PFSK-1 (cell line): ENCODE data around the gene PLXDC2.

Experiments
- FOXP2 ChIP-seq: optimal IDR thresholded peaks from 2 replicates; pipeline ENCODE3; 2011; ENCODE audit warnings: borderline replicate concordance, control low read depth, inconsistent platforms; ENCODE audit not compliant: insufficient read depth; ENCODE audit errors: extremely low read length, extremely low read depth
- POLR2AphosphoS5 ChIP-seq: IDR thresholded peaks from 2 replicates; pipeline ENCODE4 v1.6.1; 2012; ENCODE audit warnings: low read depth, mild to moderate bottlenecking, control low read depth, low read length, moderate library complexity
- SIN3A ChIP-seq: IDR thresholded peaks from 2 replicates; pipeline ENCODE4 v1.6.1; 2012; ENCODE audit warnings: mild to moderate bottlenecking, low read length, moderate library complexity, borderline replicate concordance; ENCODE audit not compliant: insufficient read depth
- TAF1 ChIP-seq: IDR thresholded peaks from 2 replicates; pipeline ENCODE4 v1.6.1; 2012; ENCODE audit warnings: low read length, control low read depth, borderline replicate concordance; ENCODE audit not compliant: insufficient read depth
- TF ChIP-seq, protein P1 (sequence below), 2 experiments: IDR thresholded peaks; 2 replicates each; pipeline versions ENCODE4 v1.6.1 to v1.8.0; 2011 to 2012; ENCODE audit warnings: low read depth in 2 of 2, low read length in 2 of 2, control low read depth in 1 of 2, inconsistent platforms in 1 of 2, mild to moderate bottlenecking in 1 of 2, moderate library complexity in 1 of 2; ENCODE audit not compliant: insufficient read depth in 1 of 2

Gene PLXDC2

DNA sequence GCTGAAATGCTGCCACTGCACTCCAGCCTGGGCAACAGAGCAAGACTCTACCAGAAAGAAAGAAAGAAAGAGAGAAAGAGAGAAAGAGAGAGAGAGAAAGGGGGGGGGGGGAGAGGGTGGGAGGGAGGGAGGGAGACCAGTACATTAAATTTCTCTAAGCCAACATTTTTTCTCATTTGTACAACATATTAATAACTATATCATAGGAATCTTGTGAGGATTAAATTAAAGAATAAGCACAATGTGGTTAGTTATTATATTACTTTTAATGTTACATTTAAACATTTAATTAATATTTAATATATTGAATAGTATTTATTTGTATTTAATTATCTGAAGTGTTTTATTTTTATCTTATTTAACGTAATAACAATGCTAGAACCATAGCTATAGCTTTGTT, 53.1 kb downstream of the PLXDC2 start:
- TF ChIP-seq, protein P1, sequence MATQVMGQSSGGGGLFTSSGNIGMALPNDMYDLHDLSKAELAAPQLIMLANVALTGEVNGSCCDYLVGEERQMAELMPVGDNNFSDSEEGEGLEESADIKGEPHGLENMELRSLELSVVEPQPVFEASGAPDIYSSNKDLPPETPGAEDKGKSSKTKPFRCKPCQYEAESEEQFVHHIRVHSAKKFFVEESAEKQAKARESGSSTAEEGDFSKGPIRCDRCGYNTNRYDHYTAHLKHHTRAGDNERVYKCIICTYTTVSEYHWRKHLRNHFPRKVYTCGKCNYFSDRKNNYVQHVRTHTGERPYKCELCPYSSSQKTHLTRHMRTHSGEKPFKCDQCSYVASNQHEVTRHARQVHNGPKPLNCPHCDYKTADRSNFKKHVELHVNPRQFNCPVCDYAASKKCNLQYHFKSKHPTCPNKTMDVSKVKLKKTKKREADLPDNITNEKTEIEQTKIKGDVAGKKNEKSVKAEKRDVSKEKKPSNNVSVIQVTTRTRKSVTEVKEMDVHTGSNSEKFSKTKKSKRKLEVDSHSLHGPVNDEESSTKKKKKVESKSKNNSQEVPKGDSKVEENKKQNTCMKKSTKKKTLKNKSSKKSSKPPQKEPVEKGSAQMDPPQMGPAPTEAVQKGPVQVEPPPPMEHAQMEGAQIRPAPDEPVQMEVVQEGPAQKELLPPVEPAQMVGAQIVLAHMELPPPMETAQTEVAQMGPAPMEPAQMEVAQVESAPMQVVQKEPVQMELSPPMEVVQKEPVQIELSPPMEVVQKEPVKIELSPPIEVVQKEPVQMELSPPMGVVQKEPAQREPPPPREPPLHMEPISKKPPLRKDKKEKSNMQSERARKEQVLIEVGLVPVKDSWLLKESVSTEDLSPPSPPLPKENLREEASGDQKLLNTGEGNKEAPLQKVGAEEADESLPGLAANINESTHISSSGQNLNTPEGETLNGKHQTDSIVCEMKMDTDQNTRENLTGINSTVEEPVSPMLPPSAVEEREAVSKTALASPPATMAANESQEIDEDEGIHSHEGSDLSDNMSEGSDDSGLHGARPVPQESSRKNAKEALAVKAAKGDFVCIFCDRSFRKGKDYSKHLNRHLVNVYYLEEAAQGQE (IDR thresholded peaks at IDR 0.05; ENCODE audit: insufficient read depth in 1 of 2, low read depth in 2 of 2, low read length in 2 of 2), result no peak
- TF ChIP-seq POLR2AphosphoS5 (no peak), FOXP2 (no peak)

DNA sequence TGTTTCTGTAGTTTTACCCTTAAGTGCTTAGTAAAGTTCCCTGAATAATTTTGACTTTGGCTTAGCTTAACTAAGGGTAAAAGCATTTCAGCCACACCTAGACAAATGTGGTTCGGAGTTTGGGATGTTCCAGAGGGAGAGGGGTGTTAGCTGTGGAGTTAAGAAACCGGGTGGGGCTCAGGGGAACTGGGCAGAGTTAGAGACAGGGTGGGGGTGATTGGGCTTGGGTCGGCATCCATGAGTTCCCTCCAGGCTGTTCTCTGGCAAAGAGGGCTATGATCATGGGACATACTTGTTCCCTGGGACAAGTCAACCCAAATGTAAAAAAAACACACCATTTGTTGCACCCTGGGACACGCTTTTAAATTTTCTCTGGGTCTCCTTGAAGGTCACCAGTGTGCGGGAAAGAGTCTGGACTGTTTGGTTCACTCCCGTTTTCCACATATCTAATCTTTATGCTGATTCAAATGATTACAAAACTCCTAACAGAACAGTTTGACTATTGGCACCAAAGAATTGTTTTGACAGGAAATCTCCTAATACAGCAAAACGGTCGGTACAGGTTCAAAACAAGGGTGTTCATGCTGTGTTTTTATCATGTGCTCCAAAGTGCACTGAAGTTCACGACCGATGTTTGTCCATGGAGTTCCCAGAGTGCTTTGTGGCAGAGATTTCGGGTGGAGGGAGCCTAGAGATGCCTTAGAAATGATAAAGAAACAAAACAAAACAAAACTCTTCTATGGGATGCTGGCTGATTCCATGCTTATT, 56.5 kb downstream of the PLXDC2 start:
- TF ChIP-seq, protein P1 (IDR thresholded peaks at IDR 0.05; ENCODE audit: insufficient read depth in 1 of 2, low read depth in 2 of 2, low read length in 2 of 2), result no peak
- TF ChIP-seq SIN3A (no peak), FOXP2 (no peak), POLR2AphosphoS5 (no peak)

DNA sequence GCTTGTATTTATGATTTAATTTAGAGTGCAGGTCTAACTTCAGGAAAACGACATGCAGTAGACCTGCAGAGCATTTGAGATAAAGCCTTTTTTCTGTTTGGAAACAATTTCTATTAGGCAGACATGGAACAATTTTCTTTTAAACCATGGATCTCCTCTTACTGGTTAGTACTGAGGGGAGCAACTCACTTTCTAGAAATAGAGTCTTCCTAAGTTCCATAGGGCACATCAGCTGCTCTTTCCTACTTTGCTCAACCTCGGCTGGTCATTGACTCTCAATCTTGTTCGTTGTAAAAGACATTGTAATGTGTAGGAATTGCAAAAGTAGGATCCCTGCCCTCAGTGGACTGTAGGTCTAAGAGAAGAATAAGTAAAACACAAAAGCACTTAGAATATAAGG, 58.0 kb downstream of the PLXDC2 start:
- TF ChIP-seq, protein P1 (IDR thresholded peaks at IDR 0.05; ENCODE audit: insufficient read depth in 1 of 2, low read depth in 2 of 2, low read length in 2 of 2), result no peak
- TF ChIP-seq TAF1 (no peak), SIN3A (no peak), FOXP2 (no peak), POLR2AphosphoS5 (no peak)

DNA sequence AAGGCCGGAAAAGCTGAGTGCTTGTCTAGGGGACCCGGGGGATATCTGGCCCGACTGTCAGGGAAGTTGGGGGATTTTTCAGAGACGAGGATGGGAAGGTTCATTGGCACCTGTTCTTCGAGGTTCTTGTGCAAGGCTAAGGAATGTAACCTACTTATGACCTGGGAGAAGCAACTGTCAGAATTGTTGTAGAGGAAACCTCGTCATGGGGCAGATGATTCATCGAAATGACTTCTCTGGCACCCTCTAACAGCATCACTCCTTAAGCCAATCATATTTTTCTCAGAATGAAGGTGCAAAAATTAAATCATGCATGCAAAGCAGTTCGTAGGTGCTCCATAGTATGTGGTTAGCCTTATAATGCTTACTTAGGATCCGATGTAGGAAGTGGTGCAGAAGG, 58.6 kb downstream of the PLXDC2 start:
- no peak for TF ChIP-seq SIN3A
- no peak for TF ChIP-seq FOXP2
- TF ChIP-seq TAF1, result no peak
- TF ChIP-seq, protein P1 (IDR thresholded peaks at IDR 0.05; ENCODE audit: insufficient read depth in 1 of 2, low read depth in 2 of 2, low read length in 2 of 2), result no peak
- TF ChIP-seq POLR2AphosphoS5, result no peak

DNA sequence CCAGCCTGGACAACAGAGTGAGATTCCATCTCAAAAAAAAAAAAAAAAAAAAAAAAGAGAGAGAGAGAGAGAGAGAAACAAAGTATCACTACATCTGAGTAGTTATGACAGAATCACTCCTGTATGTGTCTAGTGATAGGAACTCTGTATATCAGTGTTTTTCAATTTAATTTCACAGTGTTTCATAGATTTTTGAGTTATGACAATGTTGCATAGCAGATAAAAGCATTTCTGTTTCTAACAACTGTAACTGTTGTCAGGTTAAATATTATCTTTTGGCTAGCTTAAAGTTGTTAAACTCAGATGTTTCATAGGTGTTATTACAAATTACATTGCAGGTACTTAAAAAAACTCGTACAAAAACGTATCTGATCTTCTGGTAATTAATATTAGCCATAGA, 60.3 kb downstream of the PLXDC2 start:
- no peak for TF ChIP-seq TAF1
